NCI-H146 treated with DMSO at 0.1 percent for 48 hours (cell line): Measurements from ENCODE around the gene GRIA4.

ENCODE experiments used
- DNase-seq: peaks from one replicate; lab custom pipeline; 2025; ENCODE audit not compliant: unreplicated experiment; lab: John Stamatoyannopoulos, UW

GRIA4 gene

GRCh38 chr11:105636496-105636895 is 26.6 kb downstream of the GRIA4 start:
- DNase-seq, result no peak

- no peak for DNase-seq
Observed at GRCh38 chr11:105639527-105639926, 29.7 kb downstream of the GRIA4 start.

- DNase-seq, result no peak
Observed at GRCh38 chr11:105641433-105641832, 31.6 kb downstream of the GRIA4 start.

- DNase-seq, result no peak
Observed at GRCh38 chr11:105642870-105643269, 33.0 kb downstream of the GRIA4 start.

- no peak for DNase-seq
Observed at GRCh38 chr11:105644839-105645573, 35.1 kb downstream of the GRIA4 start.

GRCh38 chr11:105647780-105648179 is 37.9 kb downstream of the GRIA4 start:
- no peak for DNase-seq

GRCh38 chr11:105648762-105649161 is 38.9 kb downstream of the GRIA4 start:
- no peak for DNase-seq

- DNase-seq, result no peak
Observed at GRCh38 chr11:105665281-105665680, 55.4 kb downstream of the GRIA4 start.

- DNase-seq, result no peak
Observed at GRCh38 chr11:105667441-105667840, 57.6 kb downstream of the GRIA4 start.

- no peak for DNase-seq
Observed at GRCh38 chr11:105670811-105671210, 60.9 kb downstream of the GRIA4 start.

GRCh38 chr11:105673089-105673488 is 63.2 kb downstream of the GRIA4 start:
- DNase-seq, result no peak

- DNase-seq, result no peak
Observed at GRCh38 chr11:105689631-105690030, 79.8 kb downstream of the GRIA4 start.

- DNase-seq, result no peak
Observed at GRCh38 chr11:105690467-105690866, 80.6 kb downstream of the GRIA4 start.

GRCh38 chr11:105693075-105693759 is 83.3 kb downstream of the GRIA4 start:
- DNase-seq, result no peak

GRCh38 chr11:105696000-105696399 is 86.1 kb downstream of the GRIA4 start:
- no peak for DNase-seq

GRCh38 chr11:105697291-105697690 is 87.4 kb downstream of the GRIA4 start:
- no peak for DNase-seq

- DNase-seq, result no peak
Observed at GRCh38 chr11:105699203-105699602, 89.3 kb downstream of the GRIA4 start.

GRCh38 chr11:105700271-105700670 is 90.4 kb downstream of the GRIA4 start:
- DNase-seq, result no peak

GRCh38 chr11:105701098-105701497 is 91.2 kb downstream of the GRIA4 start:
- DNase-seq, result no peak

GRCh38 chr11:105705786-105706530 is 96.1 kb downstream of the GRIA4 start:
- no peak for DNase-seq

GRCh38 chr11:105713106-105713505 is 103.2 kb downstream of the GRIA4 start:
- no peak for DNase-seq

- no peak for DNase-seq
Observed at GRCh38 chr11:105713696-105714095, 103.8 kb downstream of the GRIA4 start.
